Naive thymus-derived CD4-positive, alpha-beta T cell (primary cell): Measurements from ENCODE around the gene GLDC. TPM values are rescaled to one million over a fixed set of nuclear protein-coding genes. Genes with fewer than 3 reads are reported as not detected.
A peak's percentile ranks its signal among the peaks of the same experiment; 100 is the strongest.

Source experiments
- ATAC-seq: fragments of 150-1000 bp; cut with Tn5 transposase; 2 replicates; pipeline ENCODE4 v1.10.0; 2021; ENCODE audit warnings: mild to moderate bottlenecking, moderate library complexity
- CTCF ChIA-PET: fragments of 350-600 bp; sonication (Branson Sonifier 250); formaldehyde crosslinking; loops from one replicate; lab custom pipeline; 2021; ENCODE audit warnings: antibody characterized with exemption; lab: Charles Lee
- POLR2A ChIA-PET: fragments of 350-600 bp; sonication (Branson Sonifier 250); formaldehyde crosslinking; loops from one replicate; lab custom pipeline; 2021; ENCODE audit warnings: antibody characterized with exemption, inconsistent platforms; lab: Charles Lee
- DNase-seq, 9 donors: peaks; one replicate each; pipeline versions ENCODE4 v3.0.0 to v3.0.0-alpha.2; 2020 to 2022; ENCODE audit warnings: mixed read lengths in 1 of 9
- H3K27ac ChIP-seq: one replicate; pipeline ENCODE4 v1.7.0; 2013; ENCODE audit warnings: mild to moderate bottlenecking, low read depth, low read length, moderate library complexity
- H3K27me3 ChIP-seq, 2 donors: one replicate each; pipeline ENCODE4 v1.7.0; 2013; ENCODE audit warnings: low read length in 2 of 2, mild to moderate bottlenecking in 2 of 2, moderate library complexity in 2 of 2; ENCODE audit not compliant: control insufficient read depth in 2 of 2, insufficient read depth in 2 of 2
- H3K36me3 ChIP-seq, 3 experiments: 1 replicate in 2 of 3; 2 replicates in 1 of 3; pipeline ENCODE4 v1.7.0; 2013; ENCODE audit warnings: low read length in 3 of 3, mild to moderate bottlenecking in 3 of 3, moderate library complexity in 1 of 3; ENCODE audit not compliant: insufficient read depth in 3 of 3, control insufficient read depth in 2 of 3
- H3K4me1 ChIP-seq, 2 donors: one replicate each; pipeline ENCODE4 v1.7.0; 2013; ENCODE audit warnings: low read length in 2 of 2, mild to moderate bottlenecking in 2 of 2, moderate library complexity in 1 of 2; ENCODE audit not compliant: control insufficient read depth in 2 of 2, insufficient read depth in 2 of 2
- H3K4me3 ChIP-seq: 2 replicates; pipeline ENCODE4 v1.7.0; 2013; ENCODE audit warnings: mild to moderate bottlenecking, low read length
- H3K9me3 ChIP-seq, 3 experiments: 1 replicate in 2 of 3; 2 replicates in 1 of 3; pipeline ENCODE4 v1.7.0; 2013; ENCODE audit warnings: low read length in 3 of 3; ENCODE audit not compliant: control insufficient read depth in 2 of 3
- H3K27ac Mint-ChIP-seq, 9 donors: one replicate each; pipeline ENCODE4 v1.8.0; 2020 to 2022; ENCODE audit warnings: mixed read lengths in 9 of 9, mild to moderate bottlenecking in 8 of 9, moderate library complexity in 5 of 9, inconsistent platforms in 2 of 9
- H3K27me3 Mint-ChIP-seq, 5 donors: one replicate each; pipeline ENCODE4 v1.8.0; 2021 to 2022; ENCODE audit warnings: mixed read lengths in 5 of 5, mild to moderate bottlenecking in 1 of 5
- H3K36me3 Mint-ChIP-seq, 5 donors: one replicate each; pipeline ENCODE4 v1.8.0; 2020 to 2022; ENCODE audit warnings: mixed read lengths in 5 of 5, mild to moderate bottlenecking in 3 of 5, inconsistent platforms in 1 of 5
- H3K4me1 Mint-ChIP-seq, 7 donors: one replicate each; pipeline ENCODE4 v1.8.0; 2020 to 2022; ENCODE audit warnings: mixed read lengths in 7 of 7, mild to moderate bottlenecking in 3 of 7, inconsistent platforms in 1 of 7
- H3K4me3 Mint-ChIP-seq, 10 donors: one replicate each; pipeline ENCODE4 v1.8.0; 2020 to 2022; ENCODE audit warnings: mild to moderate bottlenecking in 10 of 10, mixed read lengths in 10 of 10, moderate library complexity in 6 of 10, inconsistent platforms in 2 of 10
- H3K9me3 Mint-ChIP-seq, 11 donors: one replicate each; pipeline ENCODE4 v1.8.0; 2020 to 2022; ENCODE audit warnings: mixed read lengths in 11 of 11, mild to moderate bottlenecking in 4 of 11, inconsistent platforms in 1 of 11, moderate library complexity in 1 of 11
- intact Hi-C, 2 donors: fragments of 100-400 bp; cut with micrococcal nuclease; formaldehyde crosslinking; loops; one replicate each; pipeline ENCODE4 v1.15.1; 2023
- polyA plus RNA-seq, 2 donors: library from polyadenylated mRNA; unstranded; fragments of 300-500 nt; fragmentation: Illumina TruSeq; gene quantifications; one replicate each; pipeline ENCODE4 v1.2.3, GENCODE V29; 2021
- total RNA-seq, 6 experiments: library from RNA in 5 of 6; stranded (reverse) in 5 of 6; gene quantifications; 1 replicate in 5 of 6; 2 replicates in 1 of 6; pipeline ENCODE4 v1.2.3 and lab custom pipeline; 2021 to 2026

GLDC gene
- total and polyA plus RNA-seq, 7 experiments from 2014 or later, result 0.56 to 2.2 (median 2.0) TPM; not detected in 4

DNA sequence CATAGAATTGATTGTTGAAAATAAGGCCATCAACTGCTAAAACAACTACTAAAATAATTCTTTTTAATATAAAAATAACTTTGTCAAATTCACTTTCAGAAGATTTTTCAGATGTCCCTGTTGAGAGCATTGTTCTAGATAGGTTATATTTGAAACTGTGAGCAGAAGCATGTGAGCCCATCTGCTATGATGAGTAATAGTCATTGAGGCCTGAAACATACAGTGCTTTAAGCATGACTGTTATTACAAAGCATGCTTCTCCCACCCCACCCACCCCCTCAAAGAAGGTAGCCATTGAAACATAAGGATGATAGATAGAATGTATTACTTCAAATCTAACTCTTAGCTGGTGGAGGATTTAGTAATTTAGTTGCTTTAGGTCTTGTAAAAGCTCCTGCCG, 146.5 kb downstream of the GLDC start:
- ChIA-PET CTCF (no interaction called here), POLR2A (no interaction called here)
- Histone ChIP-seq H3K36me3 (peaks cover 8 to 47% (median 10%) of the 10 kb centered on the region in 3 experiments), H3K9me3 (no peaks in the 10 kb centered on the region), H3K27ac (no peak overlapping the region), H3K4me1 (no peaks in the 10 kb centered on the region), H3K4me3 (no peak overlapping the region), H3K27me3 (no peaks in the 10 kb centered on the region)
- DNase-seq, result no peak
- no peaks in the 10 kb centered on the region for H3K27me3 Mint-ChIP-seq
- no peak overlapping the region for H3K4me3 Mint-ChIP-seq
- no peak for ATAC-seq
- peaks cover 4 to 55% (median 36%) of the 10 kb centered on the region in 5 donors for H3K36me3 Mint-ChIP-seq
- no peaks in the 10 kb centered on the region for H3K9me3 Mint-ChIP-seq
- peak overlapping the region in 6 of 9 donors; percentile 9 to 72 (median 44) for H3K27ac Mint-ChIP-seq
- H3K4me1 Mint-ChIP-seq, result peaks cover 0 to 3% (median 0%) of the 10 kb centered on the region in 7 donors
- intact Hi-C loops, result loop anchor here in 1 of 2 donors (10.0 kb wide), 1 partner anchor 144 kb away; no protein-coding TSS in a partner anchor

DNA sequence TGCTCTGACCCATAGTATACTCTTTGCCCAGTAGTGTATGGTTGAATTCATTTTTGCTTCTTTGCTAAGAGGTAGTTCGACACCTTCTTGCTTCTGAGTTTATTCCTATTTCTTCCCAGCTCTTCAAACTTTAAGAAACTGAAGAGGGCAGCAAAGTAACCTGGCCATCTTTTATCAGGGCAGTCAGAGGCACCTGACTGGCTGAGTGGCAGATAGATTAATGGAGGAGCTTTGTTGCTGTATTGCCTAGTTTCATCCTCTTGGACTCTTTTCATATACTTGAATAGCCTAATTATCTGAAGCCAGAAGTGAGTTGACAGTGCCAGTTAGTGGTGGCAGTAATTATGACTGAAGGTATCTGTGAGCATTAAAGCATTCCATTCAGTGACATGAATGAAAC, 150.1 kb downstream of the GLDC start:
- Histone ChIP-seq H3K4me1 (no peaks in the 10 kb centered on the region), H3K27ac (no peak overlapping the region), H3K4me3 (no peak overlapping the region), H3K9me3 (no peaks in the 10 kb centered on the region), H3K36me3 (peaks cover 8 to 46% (median 10%) of the 10 kb centered on the region in 3 experiments), H3K27me3 (no peaks in the 10 kb centered on the region)
- Mint-ChIP-seq H3K36me3 (peaks cover 4 to 49% (median 28%) of the 10 kb centered on the region in 5 donors), H3K27ac (peak overlapping the region in 2 of 9 donors; percentile 1 to 18), H3K4me1 (peaks cover 0 to 14% (median 5%) of the 10 kb centered on the region in 7 donors), H3K27me3 (no peaks in the 10 kb centered on the region), H3K9me3 (no peaks in the 10 kb centered on the region), H3K4me3 (no peak overlapping the region)
- ATAC-seq, result no peak
- no peak for DNase-seq
- POLR2A ChIA-PET, result no interaction called here
- intact Hi-C loops, result loop anchor here in 1 of 2 donors (10.0 kb wide), 1 partner anchor 141 kb away; no protein-coding TSS in a partner anchor
- CTCF ChIA-PET, result no interaction called here

GRCh38 chr9:6490863-6491262, 154.7 kb downstream of the GLDC start:
- H3K4me1 ChIP-seq, result no peaks in the 10 kb centered on the region
- ATAC-seq (no peak), DNase-seq (no peak)
- H3K4me3 Mint-ChIP-seq, result no peak overlapping the region
- CTCF ChIA-PET, result interaction anchor here (0.6 kb wide), 1 partner anchor 34 kb away, joined by 8 read pairs; no protein-coding TSS in a partner anchor
- H3K4me1 Mint-ChIP-seq, result peaks cover 0 to 18% (median 6%) of the 10 kb centered on the region in 7 donors
- H3K9me3 Mint-ChIP-seq, result no peaks in the 10 kb centered on the region
- peaks cover 8 to 43% (median 11%) of the 10 kb centered on the region in 3 experiments for H3K36me3 ChIP-seq
- H3K27me3 ChIP-seq, result no peaks in the 10 kb centered on the region
- peaks cover 3 to 39% (median 16%) of the 10 kb centered on the region in 5 donors for H3K36me3 Mint-ChIP-seq
- no peaks in the 10 kb centered on the region for H3K9me3 ChIP-seq
- H3K27ac ChIP-seq, result no peak overlapping the region
- peak overlapping the region in 3 of 9 donors; percentile 23 to 67 (median 32) for H3K27ac Mint-ChIP-seq
- no peak overlapping the region for H3K4me3 ChIP-seq
- POLR2A ChIA-PET, result interaction anchor here (0.6 to 1.7 kb wide), 2 partner anchors 77 to 373 kb away, joined by 3 to 5 read pairs; partner anchors contain the start of gene UHRF2
- intact Hi-C loops, result loop anchor here in 1 of 2 donors (5.0 to 10.0 kb wide), 2 partner anchors 74 to 136 kb away; no protein-coding TSS in a partner anchor
- no peaks in the 10 kb centered on the region for H3K27me3 Mint-ChIP-seq

- intact Hi-C loops, result loop anchor here in 1 of 2 donors (2.0 kb wide), 1 partner anchor 76 kb away; the partner anchor contains the start of gene UHRF2
- ATAC-seq, result no peak
- H3K27ac ChIP-seq, result no peak overlapping the region
- Mint-ChIP-seq H3K4me3 (no peak overlapping the region), H3K9me3 (no peaks in the 10 kb centered on the region), H3K36me3 (peaks cover 10 to 40% (median 24%) of the 10 kb centered on the region in 5 donors), H3K27me3 (no peaks in the 10 kb centered on the region), H3K27ac (no peak overlapping the region), H3K4me1 (peaks cover 0 to 17% (median 6%) of the 10 kb centered on the region in 7 donors)
- DNase-seq, result no peak
- H3K27me3 ChIP-seq, result no peaks in the 10 kb centered on the region
- H3K4me3 ChIP-seq, result no peak overlapping the region
- peaks cover 5 to 47% (median 8%) of the 10 kb centered on the region in 3 experiments for H3K36me3 ChIP-seq
- ChIA-PET CTCF (no interaction called here), POLR2A (interaction anchor here (1.2 kb wide), 1 partner anchor 76 kb away, joined by 3 read pairs; the partner anchor contains the start of gene UHRF2)
- no peaks in the 10 kb centered on the region for H3K9me3 ChIP-seq
- no peaks in the 10 kb centered on the region for H3K4me1 ChIP-seq
Observed at GRCh38 chr9:6489099-6489498, 156.4 kb downstream of the GLDC start.

GRCh38 chr9:6488395-6488794, 157.1 kb downstream of the GLDC start:
- peaks cover 10 to 36% (median 18%) of the 10 kb centered on the region in 5 donors for H3K36me3 Mint-ChIP-seq
- no peak overlapping the region for H3K4me3 Mint-ChIP-seq
- no peaks in the 10 kb centered on the region for H3K9me3 ChIP-seq
- no peaks in the 10 kb centered on the region for H3K4me1 ChIP-seq
- H3K27ac Mint-ChIP-seq, result no peak overlapping the region
- intact Hi-C loops, result loop anchor here in 1 of 2 donors (2.0 kb wide), 1 partner anchor 76 kb away; the partner anchor contains the start of gene UHRF2
- no peak overlapping the region for H3K4me3 ChIP-seq
- DNase-seq (peak in 1 of 9 donors; percentile 0), ATAC-seq (no peak)
- POLR2A ChIA-PET, result interaction anchor here (1.2 kb wide), 1 partner anchor 76 kb away, joined by 3 read pairs; the partner anchor contains the start of gene UHRF2
- H3K4me1 Mint-ChIP-seq, result peaks cover 0 to 17% (median 6%) of the 10 kb centered on the region in 7 donors
- H3K36me3 ChIP-seq, result peaks cover 5 to 49% (median 8%) of the 10 kb centered on the region in 3 experiments
- H3K27me3 Mint-ChIP-seq, result no peaks in the 10 kb centered on the region
- CTCF ChIA-PET, result no interaction called here
- no peaks in the 10 kb centered on the region for H3K9me3 Mint-ChIP-seq
- no peak overlapping the region for H3K27ac ChIP-seq
- no peaks in the 10 kb centered on the region for H3K27me3 ChIP-seq

GRCh38 chr9:6484210-6484609, 161.3 kb downstream of the GLDC start:
- Mint-ChIP-seq H3K9me3 (no peaks in the 10 kb centered on the region), H3K27ac (no peak overlapping the region), H3K4me1 (peaks cover 0 to 2% (median 0%) of the 10 kb centered on the region in 7 donors), H3K27me3 (no peaks in the 10 kb centered on the region), H3K36me3 (peaks cover 13 to 33% (median 21%) of the 10 kb centered on the region in 5 donors), H3K4me3 (no peak overlapping the region)
- ChIA-PET CTCF (interaction anchor here (0.7 kb wide), 1 partner anchor 98 kb away, joined by 3 read pairs; no protein-coding TSS in a partner anchor), POLR2A (no interaction called here)
- H3K27me3 ChIP-seq, result no peaks in the 10 kb centered on the region
- intact Hi-C loops, result no loop called here
- H3K4me1 ChIP-seq, result no peaks in the 10 kb centered on the region
- H3K27ac ChIP-seq, result no peak overlapping the region
- no peak for DNase-seq
- no peak for ATAC-seq
- H3K36me3 ChIP-seq, result peaks cover 3 to 75% (median 12%) of the 10 kb centered on the region in 3 experiments
- no peak overlapping the region for H3K4me3 ChIP-seq
- no peaks in the 10 kb centered on the region for H3K9me3 ChIP-seq
